IPS-15b (cell line): ENCODE results near the gene ERP44.
"Not testable (repeated sequence)": the region's sequence is repeated elsewhere in the genome, so short reads cannot be mapped to it uniquely, and the experiment has no call there.

Experiments
- H3K27me3 ChIP-seq: one replicate; pipeline ENCODE4 v1.6.1; 2013; ENCODE audit warnings: low read length; ENCODE audit not compliant: control insufficient read depth, insufficient read depth
- H3K36me3 ChIP-seq: one replicate; pipeline ENCODE4 v1.6.1; 2013; ENCODE audit warnings: low read length; ENCODE audit not compliant: control insufficient read depth, insufficient read depth
- H3K4me1 ChIP-seq: one replicate; pipeline ENCODE4 v1.6.1; 2013; ENCODE audit warnings: mild to moderate bottlenecking, low read length; ENCODE audit not compliant: control insufficient read depth, insufficient read depth
- H3K4me3 ChIP-seq: one replicate; pipeline ENCODE4 v1.5.1; 2013; ENCODE audit warnings: low read depth, low read length
- H3K9ac ChIP-seq: one replicate; pipeline ENCODE4 v1.6.1; 2013; ENCODE audit warnings: low read depth, mild to moderate bottlenecking, low read length
- H3K9me3 ChIP-seq: one replicate; pipeline ENCODE4 v1.6.1; 2013; ENCODE audit warnings: mild to moderate bottlenecking, low read length; ENCODE audit not compliant: control insufficient read depth, insufficient read depth

ERP44 gene

GRCh38 chr9:100064872-100065581 is 33.8 kb downstream of the ERP44 start:
- H3K4me1 ChIP-seq, result peaks cover 3% of the 10 kb centered on the region
- H3K9ac ChIP-seq, result no peak overlapping the region

GRCh38 chr9:100063185-100063584 is 35.6 kb downstream of the ERP44 start:
- Histone ChIP-seq H3K9me3 (no peaks in the 10 kb centered on the region), H3K36me3 (no peaks in the 10 kb centered on the region), H3K4me3 (no peak overlapping the region), H3K4me1 (peaks cover 3% of the 10 kb centered on the region), H3K9ac (no peak overlapping the region), H3K27me3 (no peaks in the 10 kb centered on the region)

More at GRCh38 chr9:100064872-100065581, 33.8 kb downstream of the ERP44 start:
- H3K9me3 ChIP-seq, result no peaks in the 10 kb centered on the region
- H3K27me3 ChIP-seq, result no peaks in the 10 kb centered on the region
- H3K4me3 ChIP-seq, result no peak overlapping the region
- H3K36me3 ChIP-seq, result no peaks in the 10 kb centered on the region

GRCh38 chr9:100062683-100063082 is 36.1 kb downstream of the ERP44 start:
- H3K36me3 ChIP-seq, H3K4me3 ChIP-seq, H3K4me1 ChIP-seq, H3K9me3 ChIP-seq, H3K9ac ChIP-seq, H3K27me3 ChIP-seq: not testable (repeated sequence)

GRCh38 chr9:100058699-100059579 is 39.9 kb downstream of the ERP44 start:
- Histone ChIP-seq H3K4me3 (no peak overlapping the region), H3K4me1 (peaks cover 3% of the 10 kb centered on the region), H3K36me3 (no peaks in the 10 kb centered on the region), H3K9me3 (no peaks in the 10 kb centered on the region), H3K9ac (no peak overlapping the region), H3K27me3 (no peaks in the 10 kb centered on the region)

- Histone ChIP-seq H3K27me3 (no peaks in the 10 kb centered on the region), H3K9me3 (no peaks in the 10 kb centered on the region), H3K4me1 (no peaks in the 10 kb centered on the region), H3K4me3 (no peak overlapping the region), H3K9ac (no peak overlapping the region), H3K36me3 (no peaks in the 10 kb centered on the region)
Measured at GRCh38 chr9:100057624-100058023, 41.2 kb downstream of the ERP44 start.

- H3K36me3 ChIP-seq, result no peaks in the 10 kb centered on the region
- no peak overlapping the region for H3K4me3 ChIP-seq
- no peaks in the 10 kb centered on the region for H3K4me1 ChIP-seq
- H3K9me3 ChIP-seq, result no peaks in the 10 kb centered on the region
- no peaks in the 10 kb centered on the region for H3K27me3 ChIP-seq
- H3K9ac ChIP-seq, result no peak overlapping the region
Measured at GRCh38 chr9:100056561-100056960, 42.2 kb downstream of the ERP44 start.

GRCh38 chr9:100052375-100052774 is 46.4 kb downstream of the ERP44 start:
- H3K4me1 ChIP-seq, result no peaks in the 10 kb centered on the region
- H3K36me3 ChIP-seq, result no peaks in the 10 kb centered on the region
- no peak overlapping the region for H3K4me3 ChIP-seq
- no peaks in the 10 kb centered on the region for H3K9me3 ChIP-seq
- no peaks in the 10 kb centered on the region for H3K27me3 ChIP-seq
- no peak overlapping the region for H3K9ac ChIP-seq

GRCh38 chr9:100049551-100049950 is 49.2 kb downstream of the ERP44 start:
- Histone ChIP-seq H3K9ac (no peak overlapping the region), H3K4me3 (no peak overlapping the region), H3K27me3 (no peaks in the 10 kb centered on the region), H3K36me3 (no peaks in the 10 kb centered on the region), H3K4me1 (no peaks in the 10 kb centered on the region), H3K9me3 (no peaks in the 10 kb centered on the region)

- Histone ChIP-seq H3K4me3 (no peak overlapping the region), H3K27me3 (no peaks in the 10 kb centered on the region), H3K36me3 (no peaks in the 10 kb centered on the region), H3K9ac (no peak overlapping the region), H3K4me1 (no peaks in the 10 kb centered on the region), H3K9me3 (no peaks in the 10 kb centered on the region)
Measured at GRCh38 chr9:100038472-100038871, 60.3 kb downstream of the ERP44 start.

- Histone ChIP-seq H3K9ac (no peak overlapping the region), H3K27me3 (no peaks in the 10 kb centered on the region), H3K4me3 (no peak overlapping the region), H3K36me3 (no peaks in the 10 kb centered on the region), H3K9me3 (no peaks in the 10 kb centered on the region), H3K4me1 (no peaks in the 10 kb centered on the region)
Measured at GRCh38 chr9:100033877-100034551, 64.8 kb downstream of the ERP44 start.

GRCh38 chr9:100030548-100030947 is 68.3 kb downstream of the ERP44 start:
- H3K4me3 ChIP-seq, result no peak overlapping the region
- H3K27me3 ChIP-seq, result no peaks in the 10 kb centered on the region
- H3K9me3 ChIP-seq, result no peaks in the 10 kb centered on the region
- no peak overlapping the region for H3K9ac ChIP-seq
- H3K36me3 ChIP-seq, result no peaks in the 10 kb centered on the region
- H3K4me1 ChIP-seq, result peaks cover 3% of the 10 kb centered on the region
